Measurements from ENCODE around the gene RNF187. TPM values are rescaled to one million over a fixed set of nuclear protein-coding genes. Genes with fewer than 3 reads are reported as not detected.
"Not testable (repeated sequence)": the region's sequence is repeated elsewhere in the genome, so short reads cannot be mapped to it uniquely, and the experiment has no call there.

Gene RNF187
- total RNA-seq, 2 experiments from 2014 or later, result 40.7 to 45.1 TPM

- Histone ChIP-seq H3K36me3 (ENCODE audit: insufficient read depth, low read length) (peaks cover 16% of the 10 kb centered on the region), H3K27me3 (ENCODE audit: control insufficient read depth in 1 of 2, insufficient read depth in 2 of 2, low read length in 2 of 2) (peaks cover 0 to 3% of the 10 kb centered on the region in 2 experiments), H3K4me3 (ENCODE audit: low read length) (peak overlapping the region; percentile 28), H3K27ac (ENCODE audit: low read depth in 1 of 2, low read length in 2 of 2) (no peak overlapping the region), H3K9me3 (ENCODE audit: control insufficient read depth in 1 of 2, insufficient read depth in 1 of 2, low read length in 2 of 2) (no peaks in the 10 kb centered on the region), H3K4me1 (ENCODE audit: insufficient read depth, low read length) (peaks cover 19% of the 10 kb centered on the region)
- POLR2A ChIA-PET, result interaction anchor here (1.5 to 2.4 kb wide), 4 partner anchors 14 to 95 kb away, joined by 7 to 14 read pairs (median 10); partner anchors contain the start of genes RNF187 and TRIM11
- intact Hi-C loops (cut with DNase I, micrococcal nuclease), result loop anchor here (1.0 to 10.0 kb wide), 3 partner anchors 14 to 724 kb away; a partner anchor contains a TSS
- peaks cover 26% of the 10 kb centered on the region for H3K36me3 Mint-ChIP-seq (ENCODE audit: low read depth)
- TF ChIP-seq, protein P1, sequence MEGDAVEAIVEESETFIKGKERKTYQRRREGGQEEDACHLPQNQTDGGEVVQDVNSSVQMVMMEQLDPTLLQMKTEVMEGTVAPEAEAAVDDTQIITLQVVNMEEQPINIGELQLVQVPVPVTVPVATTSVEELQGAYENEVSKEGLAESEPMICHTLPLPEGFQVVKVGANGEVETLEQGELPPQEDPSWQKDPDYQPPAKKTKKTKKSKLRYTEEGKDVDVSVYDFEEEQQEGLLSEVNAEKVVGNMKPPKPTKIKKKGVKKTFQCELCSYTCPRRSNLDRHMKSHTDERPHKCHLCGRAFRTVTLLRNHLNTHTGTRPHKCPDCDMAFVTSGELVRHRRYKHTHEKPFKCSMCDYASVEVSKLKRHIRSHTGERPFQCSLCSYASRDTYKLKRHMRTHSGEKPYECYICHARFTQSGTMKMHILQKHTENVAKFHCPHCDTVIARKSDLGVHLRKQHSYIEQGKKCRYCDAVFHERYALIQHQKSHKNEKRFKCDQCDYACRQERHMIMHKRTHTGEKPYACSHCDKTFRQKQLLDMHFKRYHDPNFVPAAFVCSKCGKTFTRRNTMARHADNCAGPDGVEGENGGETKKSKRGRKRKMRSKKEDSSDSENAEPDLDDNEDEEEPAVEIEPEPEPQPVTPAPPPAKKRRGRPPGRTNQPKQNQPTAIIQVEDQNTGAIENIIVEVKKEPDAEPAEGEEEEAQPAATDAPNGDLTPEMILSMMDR (IDR thresholded peaks at IDR 0.05), result peak; percentile 97
- H3K9me3 Mint-ChIP-seq, result no peaks in the 10 kb centered on the region
- H3K4me3 Mint-ChIP-seq, result peak overlapping the region; percentile 84
- H3K4me1 Mint-ChIP-seq (ENCODE audit: low read depth), result peaks cover 20% of the 10 kb centered on the region
- DNase-seq, result peak; percentile 78 to 94 (median 83)
- peak overlapping the region; percentile 55 for H3K27ac Mint-ChIP-seq
- CTCF ChIA-PET, result interaction anchor here (0.9 to 2.1 kb wide), 6 partner anchors 11 to 288 kb away, joined by 3 to 17 read pairs (median 4); partner anchors contain the start of gene RNF187
- no peaks in the 10 kb centered on the region for H3K27me3 Mint-ChIP-seq
- ATAC-seq (ENCODE audit: poor library complexity), result peak; percentile 99
These were observed 14.0 kb downstream of the RNF187 start for GRCh38 chr1:228500901-228501871.

DNA sequence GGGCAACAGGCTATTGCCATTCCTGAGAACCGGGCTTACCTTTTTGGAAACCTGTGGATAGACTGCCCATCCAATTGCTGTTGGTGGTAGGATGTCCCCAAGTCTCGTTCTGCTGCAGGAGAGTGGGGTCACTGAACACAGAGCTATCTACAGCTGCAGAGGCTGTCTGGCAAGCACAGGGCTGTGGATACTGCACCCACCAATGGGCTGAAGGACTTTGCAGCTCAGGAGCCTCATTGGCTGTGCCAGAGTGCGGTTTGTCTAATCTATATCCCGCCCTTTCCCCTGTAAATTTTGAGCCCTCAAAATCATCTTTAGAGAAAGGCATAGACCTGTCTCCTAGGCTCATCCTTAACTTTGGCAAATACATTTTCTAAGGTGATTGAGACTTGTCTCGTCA is 15.3 kb downstream of the RNF187 start:
- ATAC-seq (ENCODE audit: poor library complexity) (no peak), DNase-seq (no peak)
- Mint-ChIP-seq H3K9me3 (no peaks in the 10 kb centered on the region), H3K27ac (no peak overlapping the region), H3K36me3 (ENCODE audit: low read depth) (peaks cover 14% of the 10 kb centered on the region), H3K27me3 (no peaks in the 10 kb centered on the region), H3K4me1 (ENCODE audit: low read depth) (peaks cover 20% of the 10 kb centered on the region), H3K4me3 (no peak overlapping the region)
- TF ChIP-seq, protein P1 (IDR thresholded peaks at IDR 0.05), result no peak
- ChIA-PET POLR2A (no interaction called here), CTCF (interaction anchor here (2.1 kb wide), 1 partner anchor 15 kb away, joined by 17 read pairs; the partner anchor contains the start of gene RNF187)
- Histone ChIP-seq H3K36me3 (ENCODE audit: insufficient read depth, low read length) (peaks cover 7% of the 10 kb centered on the region), H3K4me1 (ENCODE audit: insufficient read depth, low read length) (peaks cover 19% of the 10 kb centered on the region), H3K9me3 (ENCODE audit: control insufficient read depth in 1 of 2, insufficient read depth in 1 of 2, low read length in 2 of 2) (no peaks in the 10 kb centered on the region), H3K27me3 (ENCODE audit: control insufficient read depth in 1 of 2, insufficient read depth in 2 of 2, low read length in 2 of 2) (peaks cover 0 to 3% of the 10 kb centered on the region in 2 experiments), H3K27ac (ENCODE audit: low read depth in 1 of 2, low read length in 2 of 2) (no peak overlapping the region), H3K4me3 (ENCODE audit: low read length) (no peak overlapping the region)
- intact Hi-C loops (cut with DNase I, micrococcal nuclease), result loop anchor here (5.0 to 10.0 kb wide), 2 partner anchors 45 to 722 kb away; a partner anchor contains a TSS

GRCh38 chr1:228505944-228506343 is 18.8 kb downstream of the RNF187 start:
- H3K4me3 ChIP-seq (ENCODE audit: low read length); H3K9me3 Mint-ChIP-seq; H3K4me1 Mint-ChIP-seq (ENCODE audit: low read depth); H3K4me1 ChIP-seq (ENCODE audit: insufficient read depth, low read length); H3K27me3 ChIP-seq (ENCODE audit: control insufficient read depth in 1 of 2, insufficient read depth in 2 of 2, low read length in 2 of 2); H3K27ac ChIP-seq (ENCODE audit: low read depth in 1 of 2, low read length in 2 of 2); CTCF ChIA-PET; H3K4me3 Mint-ChIP-seq; H3K36me3 ChIP-seq (ENCODE audit: insufficient read depth, low read length); DNase-seq; H3K36me3 Mint-ChIP-seq (ENCODE audit: low read depth); H3K27me3 Mint-ChIP-seq; POLR2A ChIA-PET; H3K9me3 ChIP-seq (ENCODE audit: control insufficient read depth in 1 of 2, insufficient read depth in 1 of 2, low read length in 2 of 2); ATAC-seq (ENCODE audit: poor library complexity); H3K27ac Mint-ChIP-seq: not testable (repeated sequence)
- intact Hi-C loops (cut with DNase I, micrococcal nuclease), result loop anchor here in 1 of 2 experiments (10.0 kb wide), 1 partner anchor 719 kb away; no protein-coding TSS in a partner anchor
